CD8-positive, alpha-beta memory T cell (primary cell): ENCODE measurements around the gene CMC2. TPM values are rescaled to one million over a fixed set of nuclear protein-coding genes. Genes with fewer than 3 reads are reported as not detected.

Experiments
- CTCF ChIA-PET: fragments of 350-600 bp; sonication (Branson Sonifier 250); formaldehyde crosslinking; loops from one replicate; lab custom pipeline; 2021; ENCODE audit warnings: antibody characterized with exemption; lab: Charles Lee
- POLR2A ChIA-PET: fragments of 350-600 bp; sonication (Branson Sonifier 250); formaldehyde crosslinking; loops from one replicate; lab custom pipeline; 2021; ENCODE audit warnings: antibody characterized with exemption; lab: Charles Lee
- DNase-seq, 5 donors: peaks; one replicate each; pipeline versions ENCODE4 v3.0.0 to v3.0.0-alpha.2; 2020 to 2022; ENCODE audit warnings: mixed read lengths in 1 of 5
- H3K27ac ChIP-seq: one replicate; pipeline ENCODE4 v1.7.0; 2013; ENCODE audit warnings: low read depth, mild to moderate bottlenecking, low read length, moderate library complexity
- H3K27me3 ChIP-seq: 2 replicates; pipeline ENCODE4 v1.7.0; 2013; ENCODE audit warnings: low read length, mild to moderate bottlenecking; ENCODE audit not compliant: insufficient read depth, poor library complexity, severe bottlenecking
- H3K36me3 ChIP-seq: 2 replicates; pipeline ENCODE4 v1.7.0; 2013; ENCODE audit warnings: mild to moderate bottlenecking, low read length, moderate library complexity; ENCODE audit not compliant: insufficient read depth
- H3K4me1 ChIP-seq: 2 replicates; pipeline ENCODE4 v1.7.0; 2013; ENCODE audit warnings: mild to moderate bottlenecking, low read length, moderate library complexity; ENCODE audit not compliant: insufficient read depth
- H3K4me3 ChIP-seq: 2 replicates; pipeline ENCODE4 v1.7.0; 2013; ENCODE audit warnings: mild to moderate bottlenecking, low read length
- H3K9me3 ChIP-seq: 2 replicates; pipeline ENCODE4 v1.7.0; 2013; ENCODE audit warnings: mild to moderate bottlenecking, low read length
- H3K27ac Mint-ChIP-seq, 8 donors: one replicate each; pipeline ENCODE4 v1.8.0; 2020 to 2021; ENCODE audit warnings: mixed read lengths in 8 of 8, mild to moderate bottlenecking in 6 of 8, inconsistent platforms in 3 of 8, moderate library complexity in 3 of 8
- H3K27me3 Mint-ChIP-seq, 2 donors: one replicate each; pipeline ENCODE4 v1.8.0; 2020 to 2021; ENCODE audit warnings: mixed read lengths in 2 of 2, mild to moderate bottlenecking in 1 of 2, moderate library complexity in 1 of 2
- H3K36me3 Mint-ChIP-seq, 3 donors: one replicate each; pipeline ENCODE4 v1.8.0; 2020 to 2021; ENCODE audit warnings: mixed read lengths in 3 of 3, inconsistent platforms in 1 of 3, mild to moderate bottlenecking in 1 of 3
- H3K4me1 Mint-ChIP-seq, 3 donors: one replicate each; pipeline ENCODE4 v1.8.0; 2020 to 2021; ENCODE audit warnings: mixed read lengths in 3 of 3, inconsistent platforms in 1 of 3, mild to moderate bottlenecking in 1 of 3
- H3K4me3 Mint-ChIP-seq, 7 donors: one replicate each; pipeline ENCODE4 v1.8.0; 2020 to 2021; ENCODE audit warnings: mixed read lengths in 7 of 7, mild to moderate bottlenecking in 6 of 7, moderate library complexity in 4 of 7, inconsistent platforms in 2 of 7
- H3K9me3 Mint-ChIP-seq, 5 donors: one replicate each; pipeline ENCODE4 v1.8.0; 2020 to 2022; ENCODE audit warnings: mixed read lengths in 5 of 5, mild to moderate bottlenecking in 3 of 5, moderate library complexity in 2 of 5, inconsistent platforms in 1 of 5
- polyA plus RNA-seq: library from polyadenylated mRNA; unstranded; fragments of 300-500 nt; fragmentation: Illumina TruSeq; gene quantifications from one replicate; pipeline ENCODE4 v1.2.3, GENCODE V29; 2021
- total RNA-seq, 2 experiments: library from RNA; stranded (reverse); gene quantifications; one replicate each; pipeline ENCODE4 v1.2.3, GENCODE V29; 2021

The CMC2 gene
- total and polyA plus RNA-seq, 3 experiments from 2014 or later: 125 to 135 (median 126) TPM

DNA sequence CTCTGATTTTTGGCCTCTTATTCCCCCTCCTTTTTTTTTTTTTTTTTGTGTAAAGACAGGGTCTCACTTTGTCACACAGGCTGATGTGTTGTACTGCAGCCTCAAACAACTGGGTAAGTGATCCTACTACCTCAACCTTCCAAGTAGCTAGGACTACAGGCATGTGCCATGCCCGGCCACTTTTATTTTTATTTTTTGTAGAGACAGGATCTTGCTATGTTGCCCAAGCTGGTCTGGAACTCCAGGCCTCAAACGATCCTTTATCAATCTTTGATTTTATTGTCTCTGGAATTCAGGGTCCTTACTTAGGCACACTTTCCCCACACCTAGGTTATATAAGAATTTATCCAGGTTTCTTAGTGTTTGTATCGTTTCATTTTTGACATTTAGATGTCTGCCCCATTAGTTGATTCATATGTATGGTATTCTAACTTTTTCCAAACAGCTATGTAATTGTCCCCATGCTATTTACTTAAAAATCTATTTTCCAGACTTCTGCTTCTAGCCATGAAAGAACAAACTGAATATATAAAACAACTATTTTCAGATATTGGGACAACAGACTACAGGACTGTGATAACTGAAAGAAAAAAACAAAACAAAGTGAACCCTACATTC lies 13.9 kb downstream of the CMC2 start:
- Histone ChIP-seq H3K27me3 (no peaks in the 10 kb centered on the region), H3K4me1 (peaks cover 2% of the 10 kb centered on the region), H3K36me3 (peaks cover 8% of the 10 kb centered on the region), H3K9me3 (no peaks in the 10 kb centered on the region), H3K27ac (no peak overlapping the region), H3K4me3 (no peak overlapping the region)
- no peaks in the 10 kb centered on the region for H3K27me3 Mint-ChIP-seq
- H3K9me3 Mint-ChIP-seq: no peaks in the 10 kb centered on the region
- ChIA-PET POLR2A (no interaction called here), CTCF (interaction anchor here (0.8 to 2.4 kb wide), 3 partner anchors 12 to 14 kb away, joined by 3 to 8 read pairs (median 6); partner anchors contain the start of genes CENPN and CMC2)
- H3K27ac Mint-ChIP-seq: peak overlapping the region in 3 of 8 donors; percentile 15 to 40 (median 39)
- H3K4me3 Mint-ChIP-seq: no peak overlapping the region
- H3K36me3 Mint-ChIP-seq: peaks cover 0 to 59% (median 7%) of the 10 kb centered on the region in 3 donors
- no peak for DNase-seq
- H3K4me1 Mint-ChIP-seq: peaks cover 29 to 47% (median 30%) of the 10 kb centered on the region in 3 donors

DNA sequence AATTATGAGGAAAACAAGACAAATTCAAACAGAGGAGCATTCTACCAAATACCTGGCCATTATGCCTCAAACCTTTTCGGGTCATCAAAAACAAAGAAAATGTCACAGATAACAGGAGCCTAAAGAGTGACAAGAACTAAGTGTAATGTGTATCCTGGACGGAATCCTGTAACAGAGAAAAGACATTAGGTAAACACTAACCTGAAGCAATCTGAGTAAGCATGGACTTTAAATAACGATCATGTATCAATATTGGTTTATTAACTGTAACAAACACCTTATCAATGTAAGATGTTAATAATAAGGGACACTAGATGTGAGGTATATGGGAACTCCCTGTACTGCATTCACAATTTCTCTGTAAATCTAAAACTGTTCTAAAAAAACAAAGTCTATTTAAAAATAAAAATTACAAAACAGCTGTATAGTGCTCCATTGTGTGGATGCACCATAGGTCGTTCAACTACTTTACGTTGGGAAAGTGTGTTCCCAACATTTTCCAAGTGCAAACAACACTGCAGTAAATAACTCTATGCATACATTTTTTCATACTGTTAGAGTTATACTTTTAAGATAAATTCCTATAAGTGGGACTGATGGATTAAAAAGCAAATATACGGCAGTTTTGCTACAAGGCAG lies 14.8 kb downstream of the CMC2 start:
- H3K4me3 Mint-ChIP-seq: no peak overlapping the region
- peaks cover 0 to 62% (median 7%) of the 10 kb centered on the region in 3 donors for H3K36me3 Mint-ChIP-seq
- no peak overlapping the region for H3K27ac Mint-ChIP-seq
- ChIA-PET CTCF (interaction anchor here (1.5 to 2.4 kb wide), 2 partner anchors 12 to 13 kb away, joined by 5 to 8 read pairs; no protein-coding TSS in a partner anchor), POLR2A (no interaction called here)
- H3K36me3 ChIP-seq: peaks cover 8% of the 10 kb centered on the region
- no peak overlapping the region for H3K4me3 ChIP-seq
- no peaks in the 10 kb centered on the region for H3K27me3 ChIP-seq
- no peaks in the 10 kb centered on the region for H3K4me1 ChIP-seq
- H3K9me3 ChIP-seq: no peaks in the 10 kb centered on the region
- H3K27me3 Mint-ChIP-seq: no peaks in the 10 kb centered on the region
- no peak overlapping the region for H3K27ac ChIP-seq
- H3K4me1 Mint-ChIP-seq: peaks cover 26 to 45% (median 28%) of the 10 kb centered on the region in 3 donors
- H3K9me3 Mint-ChIP-seq: no peaks in the 10 kb centered on the region
- no peak for DNase-seq

DNA sequence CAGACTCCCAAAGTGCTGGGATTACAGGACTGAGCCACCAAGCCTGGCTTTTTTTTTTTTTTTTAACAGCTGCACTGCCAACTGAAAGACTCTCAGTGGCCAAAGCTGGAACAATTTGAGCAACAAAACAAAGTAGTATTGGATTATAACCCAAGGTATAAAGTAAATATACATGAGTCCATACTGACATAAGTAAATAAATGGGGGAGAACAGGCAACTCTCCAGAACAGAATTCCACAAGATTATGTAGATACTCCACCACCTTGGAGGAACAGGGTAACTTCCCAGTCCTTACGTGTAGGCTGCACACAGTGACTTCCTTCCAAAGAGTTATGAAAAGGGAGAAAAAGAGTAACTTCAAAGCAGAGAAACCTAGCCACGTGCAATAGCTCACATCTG lies 15.7 kb downstream of the CMC2 start:
- no peaks in the 10 kb centered on the region for H3K9me3 ChIP-seq
- no peaks in the 10 kb centered on the region for H3K27me3 ChIP-seq
- no peak for DNase-seq
- ChIA-PET CTCF (interaction anchor here (1.5 kb wide), 1 partner anchor 13 kb away, joined by 5 read pairs; no protein-coding TSS in a partner anchor), POLR2A (no interaction called here)
- H3K36me3 ChIP-seq: peaks cover 8% of the 10 kb centered on the region
- H3K27ac Mint-ChIP-seq: peak overlapping the region in 1 of 8 donors; percentile 46
- H3K4me1 Mint-ChIP-seq: peaks cover 25 to 46% (median 26%) of the 10 kb centered on the region in 3 donors
- H3K4me3 ChIP-seq: no peak overlapping the region
- H3K27me3 Mint-ChIP-seq: no peaks in the 10 kb centered on the region
- peaks cover 0 to 67% (median 11%) of the 10 kb centered on the region in 3 donors for H3K36me3 Mint-ChIP-seq
- no peaks in the 10 kb centered on the region for H3K4me1 ChIP-seq
- H3K9me3 Mint-ChIP-seq: no peaks in the 10 kb centered on the region
- no peak overlapping the region for H3K27ac ChIP-seq
- no peak overlapping the region for H3K4me3 Mint-ChIP-seq

DNA sequence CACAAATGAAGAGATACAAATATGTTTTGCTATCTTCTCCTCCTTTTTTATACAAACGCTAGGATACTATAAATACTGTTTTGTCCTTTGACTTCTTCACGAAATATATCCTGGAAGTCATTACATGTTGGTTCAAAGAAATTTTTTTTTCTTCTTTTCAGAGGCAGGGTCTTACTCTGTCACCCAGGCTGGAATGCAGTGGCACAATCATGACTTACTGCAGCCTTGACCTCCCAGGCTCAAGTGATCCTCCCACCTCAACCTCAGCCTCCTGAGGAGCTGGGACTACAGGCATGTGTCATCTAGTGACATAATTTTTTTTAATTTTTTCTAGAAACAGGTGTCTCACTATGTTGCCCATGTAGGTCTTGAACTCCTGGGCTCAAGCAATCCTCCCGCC lies 16.1 kb downstream of the CMC2 start:
- Histone ChIP-seq H3K27ac (no peak overlapping the region), H3K4me1 (no peaks in the 10 kb centered on the region), H3K9me3 (no peaks in the 10 kb centered on the region), H3K4me3 (no peak overlapping the region), H3K36me3 (peaks cover 8% of the 10 kb centered on the region), H3K27me3 (no peaks in the 10 kb centered on the region)
- no peaks in the 10 kb centered on the region for H3K9me3 Mint-ChIP-seq
- no peak for DNase-seq
- ChIA-PET CTCF (interaction anchor here (1.5 kb wide), 1 partner anchor 14 kb away, joined by 5 read pairs; no protein-coding TSS in a partner anchor), POLR2A (no interaction called here)
- H3K4me3 Mint-ChIP-seq: no peak overlapping the region
- peaks cover 0 to 68% (median 13%) of the 10 kb centered on the region in 3 donors for H3K36me3 Mint-ChIP-seq
- peaks cover 27 to 46% (median 30%) of the 10 kb centered on the region in 3 donors for H3K4me1 Mint-ChIP-seq
- H3K27ac Mint-ChIP-seq: peak overlapping the region in 1 of 8 donors; percentile 13
- no peaks in the 10 kb centered on the region for H3K27me3 Mint-ChIP-seq

DNA sequence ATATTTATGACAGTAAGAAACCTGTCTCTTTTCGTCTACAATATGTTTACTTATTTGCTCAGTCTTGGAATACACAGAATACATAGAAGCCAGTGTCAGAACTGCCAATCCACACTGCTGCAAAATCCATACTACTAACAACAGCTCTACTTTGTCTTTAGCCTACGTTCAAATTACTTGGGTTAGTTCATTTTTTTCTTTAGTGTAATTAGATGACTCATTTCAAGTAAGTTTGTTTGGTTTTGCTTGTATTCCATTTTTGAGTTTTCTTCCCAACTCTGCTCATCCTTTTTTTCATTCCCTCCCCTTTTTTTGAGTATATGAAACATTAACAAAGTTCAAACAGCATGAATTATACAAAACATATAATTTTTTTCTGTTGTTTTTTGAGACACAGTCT lies 16.9 kb downstream of the CMC2 start:
- H3K4me1 Mint-ChIP-seq: peaks cover 29 to 50% (median 33%) of the 10 kb centered on the region in 3 donors
- H3K36me3 Mint-ChIP-seq: peaks cover 0 to 66% (median 13%) of the 10 kb centered on the region in 3 donors
- H3K27me3 Mint-ChIP-seq: no peaks in the 10 kb centered on the region
- H3K27ac ChIP-seq: no peak overlapping the region
- H3K4me3 Mint-ChIP-seq: no peak overlapping the region
- CTCF ChIA-PET: interaction anchor here (0.6 kb wide), 1 partner anchor 17 kb away, joined by 3 read pairs; the partner anchor contains the start of genes CENPN and CMC2
- no peak for DNase-seq
- H3K27me3 ChIP-seq: no peaks in the 10 kb centered on the region
- POLR2A ChIA-PET: interaction anchor here (0.6 kb wide), 1 partner anchor 8 kb away, joined by 3 read pairs; no protein-coding TSS in a partner anchor
- H3K36me3 ChIP-seq: peaks cover 8% of the 10 kb centered on the region
- H3K9me3 Mint-ChIP-seq: no peaks in the 10 kb centered on the region
- no peaks in the 10 kb centered on the region for H3K4me1 ChIP-seq
- H3K9me3 ChIP-seq: no peaks in the 10 kb centered on the region
- no peak overlapping the region for H3K27ac Mint-ChIP-seq
- no peak overlapping the region for H3K4me3 ChIP-seq

DNA sequence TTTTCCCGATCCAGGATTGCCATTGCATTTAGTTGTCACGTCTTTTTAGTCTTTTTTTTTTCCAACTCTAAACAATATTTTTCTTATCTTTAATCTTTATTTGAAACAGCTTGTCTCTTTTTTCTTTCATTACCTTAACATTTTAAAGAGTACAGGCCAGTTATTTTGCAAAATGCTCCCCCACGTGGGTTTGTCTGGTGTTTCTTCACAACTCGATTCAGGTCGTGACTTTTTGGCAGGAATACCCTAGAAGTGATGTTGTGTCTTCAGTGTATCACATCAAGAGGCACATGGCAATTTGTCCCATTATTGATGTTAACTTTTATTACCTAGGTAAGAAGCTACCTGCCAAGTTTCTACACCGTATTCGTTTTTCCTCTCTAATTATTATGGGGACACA lies 17.9 kb downstream of the CMC2 start:
- Mint-ChIP-seq H3K36me3 (peaks cover 0 to 60% (median 13%) of the 10 kb centered on the region in 3 donors), H3K9me3 (no peaks in the 10 kb centered on the region), H3K4me1 (peaks cover 22 to 45% (median 32%) of the 10 kb centered on the region in 3 donors), H3K4me3 (no peak overlapping the region), H3K27ac (no peak overlapping the region), H3K27me3 (no peaks in the 10 kb centered on the region)
- Histone ChIP-seq H3K36me3 (peaks cover 8% of the 10 kb centered on the region), H3K9me3 (no peaks in the 10 kb centered on the region), H3K27ac (no peak overlapping the region), H3K4me1 (no peaks in the 10 kb centered on the region), H3K4me3 (no peak overlapping the region), H3K27me3 (no peaks in the 10 kb centered on the region)
- POLR2A ChIA-PET: no interaction called here
- CTCF ChIA-PET: interaction anchor here (1.2 kb wide), 2 partner anchors 15 to 47 kb away, joined by 3 to 4 read pairs; partner anchors contain the start of gene ATMIN
- DNase-seq: no peak

DNA sequence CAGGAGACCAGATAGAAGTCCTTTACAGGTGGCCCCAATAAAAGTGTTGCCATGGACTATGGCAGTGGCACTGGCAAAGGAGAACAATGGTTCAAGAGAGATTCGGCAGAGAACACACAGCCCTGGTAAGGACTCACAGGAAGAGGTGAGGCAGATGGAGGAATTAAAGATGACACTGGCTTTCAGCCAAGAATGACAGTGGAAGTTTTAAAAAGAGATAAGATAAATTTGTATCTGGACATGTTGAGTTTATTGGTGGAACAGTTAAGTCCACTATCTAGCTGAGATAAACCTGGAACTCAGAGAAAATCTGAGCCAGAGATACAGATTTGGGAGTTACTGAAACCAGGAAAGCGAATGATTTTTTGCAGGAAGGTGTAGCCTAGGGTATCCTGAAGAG lies 20.1 kb downstream of the CMC2 start:
- Histone ChIP-seq H3K9me3 (no peaks in the 10 kb centered on the region), H3K36me3 (peaks cover 6% of the 10 kb centered on the region), H3K27ac (no peak overlapping the region), H3K4me3 (no peak overlapping the region), H3K4me1 (no peaks in the 10 kb centered on the region), H3K27me3 (no peaks in the 10 kb centered on the region)
- Mint-ChIP-seq H3K27ac (peak overlapping the region in 4 of 8 donors; percentile 6 to 59 (median 18)), H3K9me3 (no peaks in the 10 kb centered on the region), H3K36me3 (peaks cover 0 to 56% (median 12%) of the 10 kb centered on the region in 3 donors), H3K4me3 (no peak overlapping the region), H3K4me1 (peaks cover 18 to 45% (median 28%) of the 10 kb centered on the region in 3 donors), H3K27me3 (no peaks in the 10 kb centered on the region)
- no peak for DNase-seq
- ChIA-PET POLR2A (no interaction called here), CTCF (interaction anchor here (1.6 kb wide), 1 partner anchor 24 kb away, joined by 3 read pairs; no protein-coding TSS in a partner anchor)
